ENCODE measurements around the gene LLPH. TPM values are rescaled to one million over a fixed set of nuclear protein-coding genes. Genes with fewer than 3 reads are reported as not detected.

The LLPH gene
- total and polyA plus RNA-seq, 2 of the 13 experiments (the other 11 are each of a cell fraction or from before 2014, with no cell fraction given) = 4.2 to 25.6 TPM

GRCh38 chr12:66169221-66170170, 38.9 kb upstream of the LLPH start, which contains the start of gene TMBIM4 (continued):
- no peak for TF ChIP-seq NR0B2 (CRISPR knock-in tag; IDR thresholded peaks at IDR 0.05)
- 0 out of 2 replicates have a peak, but pooled peaks have one; percentile 41 for TF ChIP-seq AFF4 (CRISPR knock-in tag; IDR thresholded peaks at IDR 0.05)
- TF ChIP-seq BRCA1 (CRISPR knock-in tag; IDR thresholded peaks at IDR 0.05) = no peak
- 0 out of 2 replicates have a peak, but pooled peaks have one; percentile 46 for TF ChIP-seq ATF5 (CRISPR knock-in tag; IDR thresholded peaks at IDR 0.05; ENCODE audit: low read depth)
- TF ChIP-seq ZFY (CRISPR knock-in tag; IDR thresholded peaks at IDR 0.05) = peak; percentile 92
- TF ChIP-seq ATF6 (CRISPR knock-in tag; conservative IDR thresholded peaks at IDR 0.05) = no peak
- TF ChIP-seq MAX (IDR thresholded peaks at IDR 0.05) = peak; percentile 78
- peak; percentile 68; the same call in 1 of the 2 replicates for TF ChIP-seq JUN (CRISPR knock-in tag; IDR thresholded peaks at IDR 0.05)
- TF ChIP-seq ZNF75D (CRISPR knock-in tag; IDR thresholded peaks at IDR 0.05; ENCODE audit: borderline replicate concordance) = no peak; the same call in 1 of the 2 replicates
- 0 out of 2 replicates have a peak, but pooled peaks have one; percentile 31 for TF ChIP-seq ZNF281 (CRISPR knock-in tag; IDR thresholded peaks at IDR 0.05; ENCODE audit: borderline replicate concordance)
- TF ChIP-seq ZNF878 (CRISPR knock-in tag; IDR thresholded peaks at IDR 0.05) = no peak
- no peak for TF ChIP-seq ZBTB49 (CRISPR knock-in tag; IDR thresholded peaks at IDR 0.05; ENCODE audit: borderline replicate concordance)
- TF ChIP-seq RCOR2 (CRISPR knock-in tag; IDR thresholded peaks at IDR 0.05) = peak; percentile 46
- TF ChIP-seq REXO4 (CRISPR knock-in tag; IDR thresholded peaks at IDR 0.05; ENCODE audit: borderline replicate concordance) = no peak
